Duodenal mucosa (tissue), 2 donors: Measurements from ENCODE around the gene ADAMTSL3.
"Not testable (repeated sequence)": the region's sequence is repeated elsewhere in the genome, so short reads cannot be mapped to it uniquely, and the experiment has no call there.

Source experiments
- H3K27ac ChIP-seq: one replicate; pipeline ENCODE4 v1.7.0; 2013; ENCODE audit warnings: low read depth, low read length
- H3K27me3 ChIP-seq, 2 donors: one replicate each; pipeline ENCODE4 v1.7.0; 2013; ENCODE audit warnings: low read length in 2 of 2, control low read depth in 1 of 2; ENCODE audit not compliant: insufficient read depth in 2 of 2, control insufficient read depth in 1 of 2
- H3K36me3 ChIP-seq, 2 donors: one replicate each; pipeline ENCODE4 v1.7.0; 2013; ENCODE audit warnings: low read length in 2 of 2, control low read depth in 1 of 2; ENCODE audit not compliant: insufficient read depth in 2 of 2, control insufficient read depth in 1 of 2
- H3K4me1 ChIP-seq, 2 donors: one replicate each; pipeline ENCODE4 v1.7.0; 2013; ENCODE audit warnings: low read length in 2 of 2, control low read depth in 1 of 2; ENCODE audit not compliant: insufficient read depth in 2 of 2, control insufficient read depth in 1 of 2
- H3K4me3 ChIP-seq, 2 donors: one replicate each; pipeline ENCODE4 v1.7.0; 2013; ENCODE audit warnings: low read length in 2 of 2, low read depth in 1 of 2
- H3K9ac ChIP-seq, 2 donors: one replicate each; pipeline ENCODE4 v1.7.0; 2013; ENCODE audit warnings: low read length in 2 of 2, low read depth in 1 of 2
- H3K9me3 ChIP-seq, 2 donors: one replicate each; pipeline ENCODE4 v1.7.0; 2013; ENCODE audit warnings: low read length in 2 of 2, control low read depth in 1 of 2; ENCODE audit not compliant: control insufficient read depth in 1 of 2

Gene ADAMTSL3

GRCh38 chr15:83698294-83698693 is 44.4 kb downstream of the ADAMTSL3 start:
- Histone ChIP-seq H3K4me3 (no peak overlapping the region), H3K4me1 (no peaks in the 10 kb centered on the region), H3K27ac (no peak overlapping the region), H3K27me3 (no peaks in the 10 kb centered on the region), H3K9ac (no peak overlapping the region), H3K9me3 (peaks cover 2 to 10% of the 10 kb centered on the region in 2 donors), H3K36me3 (no peaks in the 10 kb centered on the region)

- no peak overlapping the region for H3K27ac ChIP-seq
- no peak overlapping the region for H3K4me3 ChIP-seq
- peaks cover 2 to 12% of the 10 kb centered on the region in 2 donors for H3K9me3 ChIP-seq
- H3K27me3 ChIP-seq, result no peaks in the 10 kb centered on the region
- H3K9ac ChIP-seq, result no peak overlapping the region
- H3K36me3 ChIP-seq, result no peaks in the 10 kb centered on the region
- H3K4me1 ChIP-seq, result no peaks in the 10 kb centered on the region
Measured at GRCh38 chr15:83699028-83699427, 45.1 kb downstream of the ADAMTSL3 start.

- Histone ChIP-seq H3K4me1 (no peaks in the 10 kb centered on the region), H3K36me3 (no peaks in the 10 kb centered on the region), H3K27ac (no peak overlapping the region), H3K4me3 (no peak overlapping the region), H3K9ac (no peak overlapping the region), H3K27me3 (no peaks in the 10 kb centered on the region), H3K9me3 (peaks cover 2 to 13% of the 10 kb centered on the region in 2 donors)
Measured at GRCh38 chr15:83700082-83700481, 46.2 kb downstream of the ADAMTSL3 start.

GRCh38 chr15:83702314-83702713 is 48.4 kb downstream of the ADAMTSL3 start:
- H3K27ac ChIP-seq, H3K9ac ChIP-seq, H3K4me1 ChIP-seq, H3K4me3 ChIP-seq, H3K36me3 ChIP-seq, H3K27me3 ChIP-seq: not testable (repeated sequence)
- peaks cover 2 to 13% of the 10 kb centered on the region in 2 donors for H3K9me3 ChIP-seq

- H3K9ac ChIP-seq, result no peak overlapping the region
- H3K27ac ChIP-seq, result no peak overlapping the region
- no peaks in the 10 kb centered on the region for H3K36me3 ChIP-seq
- H3K27me3 ChIP-seq, result no peaks in the 10 kb centered on the region
- H3K9me3 ChIP-seq, result peaks cover 0 to 3% of the 10 kb centered on the region in 2 donors
- H3K4me1 ChIP-seq, result no peaks in the 10 kb centered on the region
- no peak overlapping the region for H3K4me3 ChIP-seq
Measured at GRCh38 chr15:83708328-83708727, 54.4 kb downstream of the ADAMTSL3 start.

- no peaks in the 10 kb centered on the region for H3K4me1 ChIP-seq
- no peaks in the 10 kb centered on the region for H3K27me3 ChIP-seq
- no peaks in the 10 kb centered on the region for H3K36me3 ChIP-seq
- H3K4me3 ChIP-seq, result no peak overlapping the region
- no peaks in the 10 kb centered on the region for H3K9me3 ChIP-seq
- H3K9ac ChIP-seq, result no peak overlapping the region
- no peak overlapping the region for H3K27ac ChIP-seq
Measured at GRCh38 chr15:83709241-83709640, 55.3 kb downstream of the ADAMTSL3 start.

- no peak overlapping the region for H3K9ac ChIP-seq
- no peak overlapping the region for H3K27ac ChIP-seq
- H3K4me3 ChIP-seq, result no peak overlapping the region
Measured at GRCh38 chr15:83709811-83710210, 55.9 kb downstream of the ADAMTSL3 start.

GRCh38 chr15:83710452-83710851 is 56.5 kb downstream of the ADAMTSL3 start:
- H3K4me1 ChIP-seq, result no peaks in the 10 kb centered on the region
- H3K9ac ChIP-seq, result no peak overlapping the region
- no peak overlapping the region for H3K4me3 ChIP-seq
- no peaks in the 10 kb centered on the region for H3K9me3 ChIP-seq
- no peak overlapping the region for H3K27ac ChIP-seq
- H3K36me3 ChIP-seq, result no peaks in the 10 kb centered on the region
- H3K27me3 ChIP-seq, result no peaks in the 10 kb centered on the region

More at GRCh38 chr15:83709811-83710210, 55.9 kb downstream of the ADAMTSL3 start:
- H3K4me1 ChIP-seq, result no peaks in the 10 kb centered on the region
- no peaks in the 10 kb centered on the region for H3K36me3 ChIP-seq
- H3K27me3 ChIP-seq, result no peaks in the 10 kb centered on the region
- H3K9me3 ChIP-seq, result no peaks in the 10 kb centered on the region

GRCh38 chr15:83711236-83711635 is 57.3 kb downstream of the ADAMTSL3 start:
- no peak overlapping the region for H3K27ac ChIP-seq
- no peaks in the 10 kb centered on the region for H3K36me3 ChIP-seq
- H3K9me3 ChIP-seq, result no peaks in the 10 kb centered on the region
- H3K27me3 ChIP-seq, result no peaks in the 10 kb centered on the region
- H3K9ac ChIP-seq, result no peak overlapping the region
- no peaks in the 10 kb centered on the region for H3K4me1 ChIP-seq
- no peak overlapping the region for H3K4me3 ChIP-seq

- Histone ChIP-seq H3K4me3 (no peak overlapping the region), H3K9ac (no peak overlapping the region), H3K27ac (no peak overlapping the region), H3K4me1 (no peaks in the 10 kb centered on the region), H3K27me3 (no peaks in the 10 kb centered on the region), H3K36me3 (no peaks in the 10 kb centered on the region), H3K9me3 (no peaks in the 10 kb centered on the region)
Measured at GRCh38 chr15:83713242-83713641, 59.3 kb downstream of the ADAMTSL3 start.
